CD4-positive, CD25-positive, alpha-beta regulatory T cell (primary cell): ENCODE data around the gene TMEM187. TPM values are rescaled to one million over a fixed set of nuclear protein-coding genes. Genes with fewer than 3 reads are reported as not detected.

Experiments
- ATAC-seq, 2 donors: fragments of 150-1000 bp; cut with Tn5 transposase; one replicate each; pipeline ENCODE4 v1.10.0; 2021; ENCODE audit warnings: low read depth in 2 of 2, moderate number of reproducible peaks in 2 of 2, moderate library complexity in 1 of 2
- DNase-seq, 3 donors: peaks; one replicate each; pipeline versions ENCODE4 v3.0.0 to v3.0.0-alpha.2; 2012 to 2022; ENCODE audit warnings: mixed read lengths in 1 of 3
- H3K27ac ChIP-seq: one replicate; pipeline ENCODE4 v1.7.0; 2013; ENCODE audit warnings: mild to moderate bottlenecking, low read length; ENCODE audit not compliant: insufficient read depth, poor library complexity, severe bottlenecking
- H3K27me3 ChIP-seq: one replicate; pipeline ENCODE4 v1.7.0; 2013; ENCODE audit warnings: low read length; ENCODE audit not compliant: control insufficient read depth, insufficient read depth
- H3K36me3 ChIP-seq: one replicate; pipeline ENCODE4 v1.7.0; 2013; ENCODE audit warnings: mild to moderate bottlenecking, low read length, moderate library complexity; ENCODE audit not compliant: control insufficient read depth, insufficient read depth
- H3K4me1 ChIP-seq: 2 replicates; pipeline ENCODE4 v1.7.0; 2013; ENCODE audit warnings: mild to moderate bottlenecking, low read length; ENCODE audit not compliant: insufficient read depth, control insufficient read depth, poor library complexity, severe bottlenecking
- H3K4me3 ChIP-seq: one replicate; pipeline ENCODE4 v1.7.0; 2013; ENCODE audit warnings: low read depth, mild to moderate bottlenecking, low read length, moderate library complexity
- H3K9me3 ChIP-seq, 2 experiments: 1 replicate in 1 of 2; 2 replicates in 1 of 2; pipeline ENCODE4 v1.7.0; 2013; ENCODE audit warnings: low read length in 2 of 2, mild to moderate bottlenecking in 1 of 2, moderate library complexity in 1 of 2; ENCODE audit not compliant: control insufficient read depth in 2 of 2
- H3K27ac Mint-ChIP-seq, 3 donors: one replicate each; pipeline ENCODE4 v1.8.0; 2020 to 2022; ENCODE audit warnings: mild to moderate bottlenecking in 3 of 3, mixed read lengths in 3 of 3, moderate library complexity in 2 of 3
- H3K27me3 Mint-ChIP-seq: one replicate; pipeline ENCODE4 v1.8.0; 2022; ENCODE audit warnings: mild to moderate bottlenecking, mixed read lengths
- H3K36me3 Mint-ChIP-seq: one replicate; pipeline ENCODE4 v1.8.0; 2020; ENCODE audit warnings: mixed read lengths
- H3K4me1 Mint-ChIP-seq, 4 donors: one replicate each; pipeline ENCODE4 v1.8.0; 2020 to 2022; ENCODE audit warnings: mixed read lengths in 4 of 4, mild to moderate bottlenecking in 1 of 4
- H3K4me3 Mint-ChIP-seq, 4 donors: one replicate each; pipeline ENCODE4 v1.8.0; 2020 to 2022; ENCODE audit warnings: mild to moderate bottlenecking in 4 of 4, mixed read lengths in 4 of 4, moderate library complexity in 3 of 4
- H3K9me3 Mint-ChIP-seq, 7 donors: one replicate each; pipeline ENCODE4 v1.8.0; 2020 to 2022; ENCODE audit warnings: mixed read lengths in 7 of 7, mild to moderate bottlenecking in 3 of 7, moderate library complexity in 2 of 7
- polyA plus RNA-seq, 4 donors: library from polyadenylated mRNA; unstranded; fragments of 300-500 nt; fragmentation: Illumina TruSeq; gene quantifications; one replicate each; pipeline ENCODE4 v1.2.3, GENCODE V29; 2021
- total RNA-seq: library from RNA; stranded (reverse); gene quantifications from one replicate; pipeline ENCODE4 v1.2.3, GENCODE V29; 2022

Gene TMEM187
- total and polyA plus RNA-seq, 5 donors from 2014 or later = 6.0 to 21.0 (median 17.3) TPM

DNA sequence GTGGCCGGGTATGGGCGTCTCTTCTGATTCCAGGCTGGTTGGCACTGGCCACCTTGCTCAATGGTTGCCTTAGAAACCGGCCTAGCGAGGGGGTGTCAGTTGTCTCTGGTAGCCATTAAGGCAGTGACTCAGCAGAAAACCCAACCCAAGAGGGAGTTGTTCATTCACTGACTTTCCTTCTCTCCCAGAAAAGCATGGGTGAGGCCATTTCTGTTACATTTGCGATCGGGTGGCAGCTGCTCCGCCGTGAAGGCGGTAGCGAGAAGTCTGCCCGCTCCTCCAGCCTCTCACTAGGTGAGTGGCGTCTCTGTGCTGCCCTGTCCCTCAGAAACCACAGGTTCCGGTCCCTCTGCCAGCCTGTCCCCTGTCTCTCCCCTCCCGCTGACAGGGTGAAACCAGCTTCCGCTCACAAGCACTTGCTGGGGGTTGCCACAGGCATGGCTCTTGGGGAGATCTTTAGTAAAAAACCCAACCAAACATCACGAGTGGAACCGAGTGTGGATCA lies 29.7 kb downstream of the TMEM187 start:
- H3K36me3 Mint-ChIP-seq = no peaks in the 10 kb centered on the region
- peak; percentile 32 to 88 (median 44) for DNase-seq
- H3K4me1 Mint-ChIP-seq = peaks cover 0 to 13% (median 9%) of the 10 kb centered on the region in 4 donors
- no peaks in the 10 kb centered on the region for H3K9me3 Mint-ChIP-seq
- peak overlapping the region; percentile 61 for H3K27ac ChIP-seq
- peak overlapping the region; percentile 64 for H3K4me3 ChIP-seq
- H3K4me3 Mint-ChIP-seq = peak overlapping the region; percentile 56 to 84 (median 82)
- H3K4me1 ChIP-seq = peaks cover 10% of the 10 kb centered on the region
- no peaks in the 10 kb centered on the region for H3K9me3 ChIP-seq
- ATAC-seq = peak; percentile 87 to 89
- no peaks in the 10 kb centered on the region for H3K27me3 ChIP-seq
- H3K27ac Mint-ChIP-seq = peak overlapping the region; percentile 10 to 89 (median 85)
- no peaks in the 10 kb centered on the region for H3K27me3 Mint-ChIP-seq
- no peaks in the 10 kb centered on the region for H3K36me3 ChIP-seq

DNA sequence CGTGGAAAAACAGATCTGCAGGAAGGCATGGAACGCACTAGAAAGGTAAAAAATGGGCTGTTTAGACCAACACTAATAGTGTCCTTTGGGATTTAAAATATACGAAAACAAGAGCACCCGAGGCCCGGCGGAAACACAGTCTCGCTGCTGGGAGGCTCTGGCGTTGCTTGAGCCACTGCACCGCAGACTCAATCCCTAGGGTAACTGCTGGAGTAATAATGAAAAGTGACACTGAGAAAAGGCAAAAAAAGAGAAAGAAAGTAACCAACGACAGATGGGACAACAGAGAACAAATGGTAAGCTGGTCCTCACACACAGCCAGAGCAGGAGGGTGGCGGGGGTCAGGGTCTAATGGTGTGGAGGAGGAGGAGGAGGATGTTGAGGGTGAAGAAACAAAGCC lies 31.8 kb downstream of the TMEM187 start:
- Histone ChIP-seq H3K9me3 (no peaks in the 10 kb centered on the region), H3K4me3 (no peak overlapping the region), H3K27me3 (no peaks in the 10 kb centered on the region), H3K4me1 (peaks cover 10% of the 10 kb centered on the region), H3K27ac (no peak overlapping the region), H3K36me3 (no peaks in the 10 kb centered on the region)
- no peak overlapping the region for H3K27ac Mint-ChIP-seq
- H3K9me3 Mint-ChIP-seq = no peaks in the 10 kb centered on the region
- no peak for DNase-seq
- H3K4me3 Mint-ChIP-seq = no peak overlapping the region
- H3K4me1 Mint-ChIP-seq = peaks cover 0 to 19% (median 9%) of the 10 kb centered on the region in 4 donors
- H3K27me3 Mint-ChIP-seq = no peaks in the 10 kb centered on the region
- no peak for ATAC-seq
- no peaks in the 10 kb centered on the region for H3K36me3 Mint-ChIP-seq

DNA sequence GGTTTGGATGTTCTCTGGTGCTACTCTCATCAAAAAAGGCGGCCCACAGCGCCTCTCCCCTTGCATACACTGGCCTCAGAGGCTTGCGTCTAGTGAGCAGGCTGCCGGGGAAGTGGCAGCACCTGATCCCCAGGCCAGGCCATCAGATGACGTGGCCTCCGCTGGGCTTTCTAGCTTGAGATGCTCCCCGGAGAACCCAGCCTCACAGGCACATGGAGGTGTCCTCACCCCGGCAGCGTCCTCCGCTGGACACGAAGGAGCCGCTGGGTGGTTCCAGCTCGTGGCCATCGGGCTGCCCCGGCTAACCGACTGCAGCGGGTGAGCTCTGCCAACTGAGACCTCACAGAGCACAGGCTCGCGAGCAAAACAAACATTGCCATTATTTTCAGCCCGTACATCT lies 34.4 kb downstream of the TMEM187 start:
- H3K9me3 ChIP-seq = no peaks in the 10 kb centered on the region
- ATAC-seq = no peak
- H3K27ac ChIP-seq = no peak overlapping the region
- H3K27me3 Mint-ChIP-seq = no peaks in the 10 kb centered on the region
- no peak overlapping the region for H3K4me3 Mint-ChIP-seq
- H3K36me3 ChIP-seq = peaks cover 3% of the 10 kb centered on the region
- no peak for DNase-seq
- no peaks in the 10 kb centered on the region for H3K36me3 Mint-ChIP-seq
- peaks cover 5% of the 10 kb centered on the region for H3K4me1 ChIP-seq
- no peaks in the 10 kb centered on the region for H3K27me3 ChIP-seq
- H3K27ac Mint-ChIP-seq = no peak overlapping the region
- no peaks in the 10 kb centered on the region for H3K9me3 Mint-ChIP-seq
- peaks cover 0 to 19% (median 5%) of the 10 kb centered on the region in 4 donors for H3K4me1 Mint-ChIP-seq
- no peak overlapping the region for H3K4me3 ChIP-seq

DNA sequence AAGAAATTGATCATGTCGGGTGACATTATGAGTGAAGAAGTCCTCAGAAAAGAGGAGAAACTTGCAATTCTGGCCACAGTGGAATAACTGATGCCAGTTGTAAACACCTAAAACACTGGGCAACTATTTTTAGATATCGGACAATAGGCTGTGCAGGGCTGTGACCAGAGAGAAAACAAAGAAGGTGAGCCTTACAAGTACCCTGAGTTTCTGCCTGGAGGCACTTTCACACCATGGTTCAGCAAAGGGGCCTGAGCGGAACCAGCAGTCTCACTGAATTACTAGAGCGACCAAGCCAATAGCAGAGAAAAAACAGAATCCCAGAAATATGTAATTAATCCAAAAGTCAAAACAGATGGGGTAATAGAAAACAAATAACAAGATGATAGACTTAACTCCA lies 36.0 kb downstream of the TMEM187 start:
- no peak overlapping the region for H3K4me3 ChIP-seq
- H3K27me3 ChIP-seq = no peaks in the 10 kb centered on the region
- no peak overlapping the region for H3K27ac ChIP-seq
- no peaks in the 10 kb centered on the region for H3K36me3 Mint-ChIP-seq
- DNase-seq (no peak), ATAC-seq (no peak)
- no peaks in the 10 kb centered on the region for H3K9me3 ChIP-seq
- H3K4me1 Mint-ChIP-seq = peaks cover 0 to 16% (median 2%) of the 10 kb centered on the region in 4 donors
- peaks cover 3% of the 10 kb centered on the region for H3K36me3 ChIP-seq
- peaks cover 3% of the 10 kb centered on the region for H3K4me1 ChIP-seq
- no peak overlapping the region for H3K4me3 Mint-ChIP-seq
- H3K27ac Mint-ChIP-seq = no peak overlapping the region
- H3K9me3 Mint-ChIP-seq = no peaks in the 10 kb centered on the region
- no peaks in the 10 kb centered on the region for H3K27me3 Mint-ChIP-seq

DNA sequence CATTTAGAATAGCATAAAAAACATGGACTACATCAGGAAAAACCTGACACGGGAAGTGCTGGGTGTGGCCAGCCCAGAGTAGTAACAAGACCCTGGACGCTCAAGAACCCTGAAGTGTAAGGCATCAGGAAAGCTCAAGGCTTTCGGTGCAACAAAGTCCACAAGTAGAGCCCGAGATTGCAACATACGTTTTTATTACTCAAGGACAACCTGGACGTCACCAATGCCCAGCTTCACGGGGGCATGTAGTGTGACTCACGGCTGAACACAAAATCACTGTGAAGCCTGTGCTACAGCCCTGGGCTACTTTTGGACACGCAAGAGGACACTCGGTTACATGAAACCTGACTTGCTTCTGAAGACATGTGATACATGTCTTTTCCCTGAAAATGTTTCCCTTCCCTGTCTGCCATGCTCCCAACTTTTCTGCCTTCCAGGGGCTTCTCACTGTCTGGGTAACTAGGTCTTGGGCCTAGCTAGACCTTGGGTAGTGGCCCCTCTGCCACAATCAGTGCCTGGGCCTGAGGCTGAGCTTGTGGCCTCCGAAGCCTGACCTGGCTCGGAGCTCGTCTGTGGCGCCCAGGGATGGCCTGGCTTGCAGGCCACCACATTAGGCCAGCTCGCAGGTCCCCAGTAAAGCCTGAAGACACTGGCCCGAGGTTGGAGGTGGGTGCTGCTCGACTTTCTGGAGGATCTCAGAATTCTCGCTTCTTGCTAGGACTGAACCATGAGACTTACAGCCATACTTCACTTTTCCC lies 38.0 kb downstream of the TMEM187 start:
- Histone ChIP-seq H3K9me3 (no peaks in the 10 kb centered on the region), H3K27me3 (no peaks in the 10 kb centered on the region), H3K4me1 (peaks cover 9% of the 10 kb centered on the region), H3K27ac (no peak overlapping the region), H3K4me3 (no peak overlapping the region), H3K36me3 (peaks cover 3% of the 10 kb centered on the region)
- no peak overlapping the region for H3K4me3 Mint-ChIP-seq
- peak overlapping the region in 1 of 3 donors; percentile 20 for H3K27ac Mint-ChIP-seq
- ATAC-seq (no peak), DNase-seq (no peak)
- no peaks in the 10 kb centered on the region for H3K9me3 Mint-ChIP-seq
- H3K4me1 Mint-ChIP-seq = peaks cover 0 to 12% (median 4%) of the 10 kb centered on the region in 4 donors
- no peaks in the 10 kb centered on the region for H3K36me3 Mint-ChIP-seq
- no peaks in the 10 kb centered on the region for H3K27me3 Mint-ChIP-seq

DNA sequence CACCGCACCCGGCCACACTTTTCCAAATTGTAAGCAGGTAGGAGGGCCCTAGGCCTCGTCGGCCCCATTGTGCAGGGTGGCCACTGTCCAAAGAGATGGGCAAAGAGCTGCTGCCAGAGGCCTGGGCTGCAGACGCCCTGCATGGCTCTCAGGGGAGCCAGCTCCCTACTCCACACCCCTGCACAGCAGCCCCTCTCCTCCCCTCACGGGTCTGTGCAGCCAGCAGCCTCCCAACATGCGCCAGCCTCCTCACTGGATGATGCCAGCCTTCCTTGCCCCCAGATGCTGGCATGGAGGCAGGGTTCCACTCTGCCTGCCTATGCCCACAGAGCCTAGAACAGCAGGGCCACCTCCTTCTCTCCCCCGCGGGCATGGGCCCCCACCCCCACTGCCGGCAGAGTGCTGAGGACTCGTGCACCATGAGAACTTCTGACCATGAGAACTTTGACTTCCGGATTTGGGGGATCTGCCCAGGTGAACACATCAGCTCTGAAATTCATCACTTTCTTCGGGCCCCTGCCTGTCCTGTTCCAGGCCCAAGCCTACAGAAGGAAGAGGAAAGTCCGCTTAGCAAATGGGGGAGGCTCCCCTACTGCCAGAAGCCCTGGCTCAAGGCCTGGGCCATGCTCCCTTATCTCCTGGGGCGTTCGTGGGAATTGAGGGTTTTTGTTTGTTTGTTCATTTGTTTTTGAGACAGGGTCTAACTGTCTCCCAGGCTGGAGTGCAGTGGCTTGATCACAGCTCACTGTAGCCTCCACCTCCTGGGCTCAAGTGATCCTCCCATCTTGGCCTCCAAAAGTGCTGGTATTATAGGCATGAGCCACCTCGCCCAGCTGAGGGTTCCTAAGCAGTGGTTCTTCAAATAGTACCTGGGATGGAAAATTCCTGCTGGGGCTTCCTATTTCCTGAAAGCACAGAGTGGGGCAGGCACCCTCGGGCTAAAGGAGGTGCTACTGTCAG lies 39.1 kb downstream of the TMEM187 start:
- H3K4me3 Mint-ChIP-seq = no peak overlapping the region
- no peaks in the 10 kb centered on the region for H3K27me3 ChIP-seq
- H3K4me1 Mint-ChIP-seq = peaks cover 0 to 12% (median 7%) of the 10 kb centered on the region in 4 donors
- no peak overlapping the region for H3K27ac Mint-ChIP-seq
- DNase-seq (no peak), ATAC-seq (no peak)
- H3K9me3 ChIP-seq = no peaks in the 10 kb centered on the region
- H3K27ac ChIP-seq = no peak overlapping the region
- H3K9me3 Mint-ChIP-seq = no peaks in the 10 kb centered on the region
- H3K36me3 Mint-ChIP-seq = peaks cover 4% of the 10 kb centered on the region
- peaks cover 9% of the 10 kb centered on the region for H3K4me1 ChIP-seq
- H3K4me3 ChIP-seq = no peak overlapping the region
- H3K36me3 ChIP-seq = peaks cover 3% of the 10 kb centered on the region
- no peaks in the 10 kb centered on the region for H3K27me3 Mint-ChIP-seq

DNA sequence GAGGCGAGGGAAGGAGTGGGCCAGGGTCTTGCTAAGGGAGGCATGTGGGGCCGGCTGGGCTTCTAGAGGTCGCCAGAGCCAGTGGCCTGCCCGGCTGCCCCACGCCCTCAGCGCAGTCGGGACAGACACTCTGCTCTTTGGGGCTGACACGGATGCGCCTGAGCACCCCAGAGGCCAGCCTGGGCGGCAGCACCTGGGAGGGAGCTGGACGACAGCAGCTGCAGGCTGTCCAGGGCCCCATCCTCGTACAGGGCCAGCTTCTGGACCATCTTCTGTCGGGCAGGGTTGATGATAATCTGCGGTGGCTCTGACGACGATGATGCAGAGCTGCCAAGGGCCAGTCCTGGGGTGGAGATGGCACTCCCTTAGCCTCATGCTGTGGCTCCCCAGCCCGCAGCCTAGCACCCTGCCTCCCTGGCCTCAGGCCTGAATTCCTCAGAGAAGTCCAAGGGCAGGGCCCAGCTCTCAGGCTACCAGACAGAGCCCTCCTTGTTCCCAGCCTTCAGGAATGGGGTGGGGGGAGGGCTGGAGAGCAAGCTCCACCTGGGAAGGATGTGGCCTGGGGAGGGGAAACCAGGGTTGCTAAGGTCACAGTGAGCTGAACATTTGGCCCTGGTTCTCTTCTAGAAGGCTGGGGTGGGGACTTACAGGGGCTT lies 39.9 kb downstream of the TMEM187 start:
- DNase-seq (no peak), ATAC-seq (no peak)
- Histone ChIP-seq H3K27me3 (no peaks in the 10 kb centered on the region), H3K36me3 (peaks cover 3% of the 10 kb centered on the region), H3K27ac (no peak overlapping the region), H3K4me1 (peaks cover 9% of the 10 kb centered on the region), H3K4me3 (no peak overlapping the region), H3K9me3 (no peaks in the 10 kb centered on the region)
- Mint-ChIP-seq H3K27me3 (no peaks in the 10 kb centered on the region), H3K4me3 (no peak overlapping the region), H3K4me1 (peaks cover 0 to 10% (median 7%) of the 10 kb centered on the region in 4 donors), H3K27ac (no peak overlapping the region), H3K9me3 (no peaks in the 10 kb centered on the region), H3K36me3 (peaks cover 4% of the 10 kb centered on the region)
